Esophagus squamous epithelium (tissue), 4 donors: ENCODE measurements around the gene FHIT.

ENCODE experiments used
- CTCF ChIP-seq, 6 experiments: fragments of 450-650 bp in 4 of 6; fragments of 200-600 bp in 2 of 6; sonication (generic) in 2 of 6; IDR thresholded peaks; one replicate each; pipeline ENCODE4 v1.5.1; 2016 to 2019; ENCODE audit warnings: antibody characterized with exemption in 6 of 6, mild to moderate bottlenecking in 4 of 6, moderate library complexity in 4 of 6
- POLR2A ChIP-seq, 4 donors: fragments of 450-650 bp; IDR thresholded peaks; one replicate each; pipeline ENCODE4 v1.6.1; 2017; ENCODE audit warnings: antibody characterized with exemption in 4 of 4, mild to moderate bottlenecking in 4 of 4, moderate library complexity in 3 of 4

GRCh38 chr3:61092870-61093269, 158.4 kb downstream of the FHIT start:
- TF ChIP-seq POLR2A (IDR thresholded peaks at IDR 0.05), result no peak
- TF ChIP-seq CTCF (IDR thresholded peaks at IDR 0.05), result no peak
